SU-DHL-6 (cell line): Measurements from ENCODE around the gene SMARCA5.

Experiments
- H2AFZ ChIP-seq: fragments of 200-600 bp; sonication (generic); 2 replicates; pipeline ENCODE4 v1.6.1; 2014; ENCODE audit warnings: low read depth, mild to moderate bottlenecking, moderate library complexity, mixed read lengths, antibody characterized with exemption, low read length; ENCODE audit not compliant: severe bottlenecking
- H3F3A ChIP-seq: fragments of 200-600 bp; shearing (Covaris generic); 2 replicates; pipeline ENCODE4 v1.6.0; 2016; ENCODE audit warnings: antibody characterized with exemption, mild to moderate bottlenecking; ENCODE audit not compliant: insufficient read depth
- H3K27ac ChIP-seq: fragments of 200-600 bp; sonication (generic); 2 replicates; pipeline ENCODE4 v1.5.1; 2016; ENCODE audit warnings: low read depth, mild to moderate bottlenecking, low read length, moderate library complexity, mixed read lengths
- H3K27me3 ChIP-seq: fragments of 200-600 bp; sonication (generic), shearing (Covaris generic); 2 replicates; pipeline ENCODE4 v1.6.0; 2014; ENCODE audit warnings: mild to moderate bottlenecking, low read length
- H3K36me3 ChIP-seq: fragments of 200-600 bp; sonication (generic); 2 replicates; pipeline ENCODE4 v1.6.1; 2014; ENCODE audit warnings: mild to moderate bottlenecking, low read length, mixed read lengths
- H3K4me2 ChIP-seq: fragments of 300-600, 200-600 bp; shearing (Covaris generic), sonication (generic); 2 replicates; pipeline ENCODE4 v1.6.0; 2014; ENCODE audit warnings: low read length, low read depth, mild to moderate bottlenecking; ENCODE audit not compliant: poor library complexity, severe bottlenecking
- H3K4me3 ChIP-seq: fragments of 200-600 bp; sonication (generic); 2 replicates; pipeline ENCODE4 v1.5.1; 2014; ENCODE audit warnings: antibody characterized with exemption, low read length, mild to moderate bottlenecking, mixed read lengths; ENCODE audit not compliant: insufficient read depth, poor library complexity, severe bottlenecking
- H3K79me2 ChIP-seq: fragments of 200-600 bp; sonication (generic); 2 replicates; pipeline ENCODE4 v1.6.1; 2014; ENCODE audit warnings: mild to moderate bottlenecking, low read length, moderate library complexity; ENCODE audit not compliant: insufficient read depth
- H3K9ac ChIP-seq: fragments of 200-600 bp; sonication (generic); 2 replicates; pipeline ENCODE4 v1.7.0; 2014; ENCODE audit warnings: mild to moderate bottlenecking, low read length
- H3K9me2 ChIP-seq: fragments of 200-600 bp; sonication (generic); replicated peaks from 2 replicates; pipeline ENCODE4 v1.6.1; 2014; ENCODE audit warnings: low read length; ENCODE audit not compliant: insufficient read depth
- H3K9me3 ChIP-seq: fragments of 200-600 bp; sonication (generic); 2 replicates; pipeline ENCODE4 v1.6.1; 2014; ENCODE audit warnings: low read length, mixed read lengths; ENCODE audit not compliant: insufficient read depth
- H4K20me1 ChIP-seq: fragments of 200-600 bp; sonication (generic); 2 replicates; pipeline ENCODE4 v1.6.1; 2014; ENCODE audit warnings: low read depth, mild to moderate bottlenecking, antibody characterized with exemption, low read length, moderate library complexity, mixed read lengths
- CTCF ChIP-seq: fragments of 200-600 bp; sonication (generic); IDR thresholded peaks from one replicate; pipeline ENCODE4 v1.5.1; 2017; ENCODE audit warnings: antibody characterized with exemption, mild to moderate bottlenecking, low read length, moderate library complexity; ENCODE audit not compliant: insufficient read depth, poor library complexity, severe bottlenecking
- EZH2phosphoT487 ChIP-seq: fragments of 200-600 bp; sonication (generic), shearing (Covaris generic); conservative IDR thresholded peaks from 2 replicates; pipeline ENCODE4 v1.6.1; 2018; ENCODE audit warnings: mild to moderate bottlenecking, antibody characterized with exemption, low read length, moderate library complexity, mixed read lengths

Gene SMARCA5

GRCh38 chr4:143489106-143489505, 24.4 kb upstream of the SMARCA5 start:
- Histone ChIP-seq H3K4me2 (no peak overlapping the region), H3K9me3 (no peaks in the 10 kb centered on the region), H3K9ac (no peak overlapping the region), H4K20me1 (no peaks in the 10 kb centered on the region), H3K27ac (no peak overlapping the region), H3K79me2 (no peaks in the 10 kb centered on the region), H3K4me3 (no peak overlapping the region), H3F3A (no peaks in the 10 kb centered on the region), H3K9me2 (no peaks in the 10 kb centered on the region), H3K27me3 (no peaks in the 10 kb centered on the region), H3K36me3 (no peaks in the 10 kb centered on the region), H2AFZ (no peak overlapping the region)
- TF ChIP-seq EZH2phosphoT487 (no peak), CTCF (no peak)

- no peaks in the 10 kb centered on the region for H3K36me3 ChIP-seq
- H3K27ac ChIP-seq = no peak overlapping the region
- H3F3A ChIP-seq = no peaks in the 10 kb centered on the region
- no peak overlapping the region for H2AFZ ChIP-seq
- no peak overlapping the region for H3K4me2 ChIP-seq
- H3K9me2 ChIP-seq = no peaks in the 10 kb centered on the region
- no peaks in the 10 kb centered on the region for H3K79me2 ChIP-seq
- no peaks in the 10 kb centered on the region for H4K20me1 ChIP-seq
- no peaks in the 10 kb centered on the region for H3K27me3 ChIP-seq
- TF ChIP-seq CTCF = no peak
- no peak for TF ChIP-seq EZH2phosphoT487
- no peak overlapping the region for H3K4me3 ChIP-seq
- no peak overlapping the region for H3K9ac ChIP-seq
- H3K9me3 ChIP-seq = no peaks in the 10 kb centered on the region
Observed at GRCh38 chr4:143498021-143498420, 15.5 kb upstream of the SMARCA5 start.

GRCh38 chr4:143502231-143502630, 11.3 kb upstream of the SMARCA5 start:
- Histone ChIP-seq H3K27ac (no peak overlapping the region), H3F3A (no peaks in the 10 kb centered on the region), H3K9me2 (no peaks in the 10 kb centered on the region), H2AFZ (no peak overlapping the region), H3K79me2 (no peaks in the 10 kb centered on the region), H3K9me3 (no peaks in the 10 kb centered on the region), H3K27me3 (no peaks in the 10 kb centered on the region), H4K20me1 (no peaks in the 10 kb centered on the region), H3K36me3 (no peaks in the 10 kb centered on the region), H3K4me2 (no peak overlapping the region), H3K9ac (no peak overlapping the region), H3K4me3 (no peak overlapping the region)
- no peak for TF ChIP-seq CTCF
- TF ChIP-seq EZH2phosphoT487 = no peak
